GM18861 (cell line): ENCODE measurements around the gene CAPN6.

Experiments used
- ATAC-seq: cut with Tn5 transposase; IDR thresholded peaks from one replicate; pipeline ENCODE4 v1.9.1; 2021; ENCODE audit not compliant: unreplicated experiment

Gene CAPN6, protein sequence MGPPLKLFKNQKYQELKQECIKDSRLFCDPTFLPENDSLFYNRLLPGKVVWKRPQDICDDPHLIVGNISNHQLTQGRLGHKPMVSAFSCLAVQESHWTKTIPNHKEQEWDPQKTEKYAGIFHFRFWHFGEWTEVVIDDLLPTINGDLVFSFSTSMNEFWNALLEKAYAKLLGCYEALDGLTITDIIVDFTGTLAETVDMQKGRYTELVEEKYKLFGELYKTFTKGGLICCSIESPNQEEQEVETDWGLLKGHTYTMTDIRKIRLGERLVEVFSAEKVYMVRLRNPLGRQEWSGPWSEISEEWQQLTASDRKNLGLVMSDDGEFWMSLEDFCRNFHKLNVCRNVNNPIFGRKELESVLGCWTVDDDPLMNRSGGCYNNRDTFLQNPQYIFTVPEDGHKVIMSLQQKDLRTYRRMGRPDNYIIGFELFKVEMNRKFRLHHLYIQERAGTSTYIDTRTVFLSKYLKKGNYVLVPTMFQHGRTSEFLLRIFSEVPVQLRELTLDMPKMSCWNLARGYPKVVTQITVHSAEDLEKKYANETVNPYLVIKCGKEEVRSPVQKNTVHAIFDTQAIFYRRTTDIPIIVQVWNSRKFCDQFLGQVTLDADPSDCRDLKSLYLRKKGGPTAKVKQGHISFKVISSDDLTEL

DNA sequence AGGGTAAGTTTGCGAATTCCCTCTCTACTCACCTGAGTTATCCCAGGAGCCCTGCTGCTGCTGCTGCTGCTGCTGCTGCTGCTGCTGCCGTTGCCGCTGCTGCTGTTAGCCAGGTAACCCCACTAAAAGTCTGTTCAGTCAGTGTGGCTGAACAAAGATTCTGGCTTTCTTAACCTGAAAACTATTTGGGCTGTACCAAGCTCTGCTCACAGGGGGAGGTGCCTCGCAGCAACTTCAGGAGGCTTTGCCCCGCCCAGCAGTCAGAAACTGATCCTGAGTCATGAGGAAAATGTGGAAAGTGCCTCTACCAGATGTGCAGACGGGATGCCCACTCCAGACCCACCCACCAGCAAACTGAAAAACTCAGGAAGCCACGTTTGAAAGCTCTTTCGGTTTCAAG is at the start of gene CAPN6:
Gene CAPN6 (minus strand): TSS at position 145 of the 400 bp plus-strand sequence. CDS start 6,547 bp downstream, outside the sequence.
- no peak for ATAC-seq

DNA sequence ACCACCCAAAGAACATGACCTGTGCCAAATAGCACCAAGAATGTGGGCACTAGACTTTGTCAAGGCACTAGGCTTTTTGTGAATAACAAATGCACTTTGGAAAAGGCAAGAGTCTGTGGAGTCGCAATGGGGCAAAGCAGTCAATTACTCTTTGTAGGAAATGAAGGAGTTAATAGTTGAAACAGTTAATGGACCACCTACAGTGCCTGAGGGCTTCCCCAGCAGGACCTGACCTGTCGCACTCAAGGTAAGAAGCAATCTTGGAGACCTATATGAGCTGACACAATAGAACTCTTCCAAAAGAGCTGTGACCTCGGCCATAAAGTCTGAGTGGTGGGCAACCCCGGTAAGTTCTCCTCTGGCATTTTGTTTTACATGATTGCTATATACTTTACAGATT is 49.2 kb upstream of the CAPN6 start:
- no peak for ATAC-seq

DNA sequence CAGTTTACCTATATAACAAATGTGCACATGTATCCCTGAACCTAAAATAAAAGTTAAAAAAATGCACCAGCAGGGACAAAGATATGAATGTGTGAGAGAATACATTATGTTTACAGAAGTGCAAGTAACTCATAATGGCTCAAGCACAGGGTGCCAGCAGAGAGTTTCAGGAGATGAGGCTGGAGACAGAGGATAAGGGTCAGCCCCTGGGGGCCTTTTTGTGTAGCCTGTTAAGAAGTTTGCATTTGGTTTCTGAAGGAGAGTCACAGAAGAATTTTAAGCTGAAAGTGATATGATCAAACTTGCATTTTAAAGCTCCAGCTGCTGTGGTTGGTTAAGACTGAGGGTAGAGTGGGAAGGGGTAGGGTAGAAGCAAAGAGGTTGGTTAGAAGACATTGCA is 48.6 kb upstream of the CAPN6 start:
- no peak for ATAC-seq

DNA sequence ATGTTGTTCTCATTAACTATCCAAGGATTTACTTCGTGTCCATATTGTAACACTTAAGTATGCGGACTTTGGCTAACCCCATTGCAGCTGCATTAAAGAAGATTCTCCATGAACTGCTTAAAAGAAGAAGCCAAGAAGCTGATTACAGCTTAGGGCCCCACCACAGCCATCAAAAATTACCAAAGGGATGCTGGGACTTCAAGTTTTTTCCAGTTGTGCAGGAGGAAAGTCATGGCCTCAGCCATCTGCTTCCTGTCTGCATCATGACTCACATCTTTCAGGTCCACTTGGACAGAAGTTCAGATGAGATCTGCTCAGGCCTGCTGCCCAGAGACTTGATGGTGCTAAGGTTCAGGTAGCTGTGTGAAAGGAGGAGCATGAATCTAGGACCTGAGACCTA is 38.8 kb upstream of the CAPN6 start:
- ATAC-seq: no peak

DNA sequence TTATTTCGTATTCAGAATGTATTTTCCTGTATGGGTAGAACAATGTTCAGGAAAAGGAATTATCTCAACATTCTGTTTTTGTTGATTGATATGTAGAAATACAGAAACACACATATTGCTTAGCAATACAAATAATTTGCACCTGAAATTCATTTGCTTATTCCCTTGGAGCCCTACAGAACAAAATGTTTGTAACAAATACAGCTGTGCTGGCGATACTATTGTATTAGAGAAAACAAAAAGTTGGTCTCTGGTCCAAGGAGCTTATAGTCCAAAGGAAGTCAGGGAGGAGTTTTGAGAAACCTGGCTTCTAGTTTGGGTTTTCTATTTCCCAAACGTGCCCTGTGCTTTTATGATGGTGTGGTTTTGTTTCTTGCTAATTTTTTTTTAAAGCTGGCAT is 37.8 kb upstream of the CAPN6 start:
- no peak for ATAC-seq

DNA sequence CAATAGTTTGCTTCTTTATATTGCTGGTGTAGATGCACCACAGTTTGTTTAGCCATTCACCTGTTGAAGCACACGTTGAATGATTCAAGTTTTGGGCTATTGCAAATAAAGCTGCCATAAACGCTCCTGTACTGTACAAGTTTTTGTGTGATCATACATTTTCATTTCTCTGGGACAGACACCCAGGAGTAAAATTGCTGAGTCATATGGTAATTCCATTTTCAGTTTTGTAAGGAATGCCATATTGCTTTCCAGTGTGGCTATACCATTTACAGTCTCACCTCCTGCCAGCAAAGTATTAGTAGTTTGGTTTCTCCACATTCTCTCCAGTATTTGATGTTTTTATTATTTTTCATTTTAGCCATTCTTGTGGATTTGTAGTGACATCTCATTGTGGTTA is 32.0 kb upstream of the CAPN6 start:
- no peak for ATAC-seq

DNA sequence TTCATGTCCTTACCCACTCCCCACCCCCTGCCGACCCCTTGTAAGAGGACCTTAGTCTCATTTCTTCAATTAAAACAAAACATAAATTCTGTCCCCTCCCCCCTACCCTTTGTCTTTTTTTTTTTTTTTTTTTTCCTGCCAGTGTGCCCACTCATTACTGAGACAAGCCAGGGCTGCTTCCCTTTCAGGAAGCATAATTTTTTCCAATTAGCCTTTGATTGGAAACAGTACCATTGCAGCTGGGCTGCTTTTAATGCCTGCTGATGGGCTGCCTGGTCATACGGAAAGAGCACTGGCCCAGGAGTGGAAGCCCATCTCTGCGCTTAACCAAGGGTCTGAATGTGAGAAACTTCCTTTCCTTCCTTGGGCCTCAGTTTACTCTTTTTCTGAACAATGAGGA is 18.6 kb upstream of the CAPN6 start:
- no peak for ATAC-seq

DNA sequence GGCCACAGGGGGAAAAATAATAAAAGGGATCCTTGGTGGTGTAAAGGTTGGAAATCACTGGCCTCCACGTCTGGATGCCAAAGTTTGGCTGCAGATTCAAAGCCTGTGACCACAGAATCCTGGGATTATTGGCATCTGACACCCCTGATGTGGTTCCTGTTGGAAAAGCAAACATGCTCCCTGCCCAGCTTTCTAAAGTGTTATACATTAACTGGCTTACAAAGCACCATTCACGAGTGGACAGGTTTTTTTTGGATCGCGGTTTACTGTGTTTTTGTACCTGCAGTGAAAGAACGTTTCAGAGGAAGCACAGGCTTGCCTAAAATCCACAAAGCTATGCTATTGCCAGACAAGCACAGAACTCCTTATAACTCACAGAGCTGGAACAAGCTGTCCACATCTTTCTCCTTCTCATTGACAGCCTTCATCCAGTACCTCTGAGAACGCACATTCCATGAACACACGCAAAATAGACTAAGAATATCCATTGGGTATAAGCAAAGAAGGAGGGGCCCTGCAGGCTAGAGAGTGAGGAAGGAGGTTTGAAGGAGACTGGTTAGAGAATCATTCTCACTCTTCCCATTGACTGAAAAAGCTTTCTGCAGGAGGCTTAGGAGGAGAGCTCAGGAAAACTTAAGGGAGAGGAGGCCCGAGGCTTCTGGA is 14.5 kb upstream of the CAPN6 start:
- ATAC-seq: no peak

DNA sequence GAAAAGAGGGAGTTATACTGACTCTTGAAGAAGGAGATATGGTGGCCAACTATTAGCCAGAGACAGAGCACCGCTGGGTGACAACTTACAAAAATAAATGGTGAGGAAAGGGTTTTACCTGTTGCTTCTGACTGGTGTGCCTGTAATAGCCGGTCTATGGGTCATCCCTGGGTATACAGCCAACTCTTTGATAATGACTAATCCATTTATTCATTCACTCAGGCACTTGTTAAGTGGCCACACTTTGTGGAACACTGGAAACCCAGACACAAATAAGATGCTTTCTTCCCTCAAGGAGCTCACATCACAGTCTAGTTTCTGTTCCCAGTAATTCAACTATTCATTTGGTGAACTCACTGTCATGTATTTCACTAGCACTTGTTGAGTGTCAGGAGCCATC is 13.2 kb upstream of the CAPN6 start:
- no peak for ATAC-seq

DNA sequence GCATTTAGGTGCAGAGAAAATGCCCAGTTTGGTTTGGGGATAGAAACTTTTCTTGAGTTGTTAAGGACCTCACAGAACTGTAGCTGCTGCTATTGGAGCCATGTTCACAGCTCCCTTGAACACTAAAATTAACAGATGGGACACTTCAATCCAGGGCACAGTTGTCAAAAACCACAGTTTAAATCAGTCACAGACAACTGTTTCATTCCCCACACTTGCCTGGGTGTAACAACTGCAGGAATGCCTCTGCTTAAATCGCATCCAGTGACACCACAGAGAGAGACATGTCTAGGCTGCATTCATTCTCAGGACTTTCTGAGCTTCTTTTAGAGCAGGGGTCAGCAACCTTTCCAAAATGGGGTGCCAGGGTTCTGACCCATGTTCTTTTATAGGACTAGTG is 12.7 kb upstream of the CAPN6 start:
- no peak for ATAC-seq

DNA sequence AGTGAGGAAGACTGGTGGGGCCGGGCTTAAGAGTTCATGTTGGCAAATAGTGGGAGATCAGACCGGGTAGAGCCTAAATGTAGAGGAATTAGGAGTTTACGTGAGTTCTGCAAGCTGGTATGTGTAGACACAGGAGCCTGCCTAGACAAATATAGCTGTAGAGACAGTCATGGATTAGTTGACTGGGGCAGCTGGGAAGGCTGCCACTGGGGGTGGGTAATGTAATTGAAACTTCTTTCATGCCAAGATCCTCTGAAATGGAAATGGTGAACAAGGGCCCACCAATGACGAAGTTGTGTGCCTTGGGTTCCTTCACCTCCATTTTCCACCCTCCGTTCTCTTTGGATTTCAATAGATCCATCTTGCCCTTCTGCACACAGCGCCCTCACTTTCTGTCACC is 11.9 kb upstream of the CAPN6 start:
- no peak for ATAC-seq

DNA sequence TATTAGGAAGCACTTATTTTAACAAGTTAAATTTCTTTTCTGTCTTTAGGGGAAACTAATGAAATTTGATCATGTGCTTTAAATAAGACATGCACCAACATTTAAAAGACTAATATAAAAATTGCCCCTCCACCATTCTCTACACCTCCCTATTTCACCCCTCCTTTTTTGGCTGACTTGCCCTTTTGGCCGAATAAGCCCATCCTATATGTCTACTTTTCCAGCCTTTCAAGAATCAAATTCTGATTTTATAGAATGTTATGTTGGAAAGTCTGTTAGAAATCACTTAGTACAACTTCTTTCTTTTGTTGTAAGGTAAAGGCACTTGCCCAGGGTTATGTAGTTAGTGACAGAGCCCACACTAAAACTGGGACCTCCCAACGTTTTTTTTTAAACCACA is 1.8 kb downstream of the CAPN6 start:
- ATAC-seq: no peak

DNA sequence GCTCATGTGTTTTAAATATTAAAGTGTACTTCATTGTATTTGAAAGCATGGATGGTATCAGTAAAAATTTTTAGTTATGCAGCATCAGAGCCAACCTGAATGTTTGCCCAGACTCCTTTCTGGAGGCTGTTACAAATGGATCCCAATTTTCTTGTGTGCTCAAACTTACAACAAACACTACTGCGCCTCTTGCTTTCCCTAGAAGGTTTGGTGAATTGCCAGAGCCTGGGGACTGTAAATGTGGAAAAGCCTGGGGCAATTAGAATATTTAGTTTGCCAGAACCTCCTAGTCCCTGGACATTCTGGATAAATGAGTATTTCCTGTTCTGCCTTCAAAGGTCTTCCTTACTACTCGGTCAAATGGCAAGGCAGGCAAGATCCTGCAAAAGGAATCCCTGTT is 4.8 kb downstream of the CAPN6 start:
- no peak for ATAC-seq

DNA sequence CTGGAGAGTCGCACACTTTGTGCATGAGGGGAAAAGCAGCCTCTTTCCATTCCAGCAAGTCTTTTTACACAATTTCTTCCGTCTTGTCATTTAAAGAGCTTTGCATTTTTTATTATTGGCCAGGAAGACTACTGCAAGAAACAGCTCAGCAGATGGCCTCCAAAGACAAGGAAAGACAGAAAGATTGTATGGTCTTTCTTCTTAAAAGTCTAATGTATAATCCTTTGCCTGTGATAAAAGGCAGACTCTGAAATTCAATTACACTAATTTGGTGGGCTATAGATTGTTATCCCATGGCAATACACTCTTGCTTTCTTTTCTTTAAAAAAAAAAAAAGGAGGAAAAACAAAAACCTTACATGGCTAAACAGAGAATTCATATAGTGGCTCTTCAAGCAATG is 5.9 kb downstream of the CAPN6 start:
- no peak for ATAC-seq

DNA sequence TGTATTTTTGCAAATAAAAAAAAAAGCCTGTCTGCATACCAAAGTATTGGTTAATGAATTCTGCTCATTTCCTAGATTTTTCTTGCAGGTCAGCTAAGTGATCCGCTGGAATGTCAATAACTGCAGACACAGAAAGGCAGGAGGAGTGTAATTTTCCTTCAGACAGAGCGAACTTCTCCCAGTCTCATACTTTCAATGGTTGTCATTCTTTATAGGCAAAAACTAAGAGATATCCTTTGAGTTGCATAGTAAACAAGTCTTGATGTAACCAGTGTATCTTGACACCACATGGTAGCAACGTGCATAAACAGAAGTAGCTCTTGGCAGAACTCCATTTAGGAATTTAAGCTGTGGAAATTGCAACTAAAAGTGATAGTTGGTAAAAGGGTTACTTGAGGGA is 8.2 kb downstream of the CAPN6 start:
- ATAC-seq: no peak

DNA sequence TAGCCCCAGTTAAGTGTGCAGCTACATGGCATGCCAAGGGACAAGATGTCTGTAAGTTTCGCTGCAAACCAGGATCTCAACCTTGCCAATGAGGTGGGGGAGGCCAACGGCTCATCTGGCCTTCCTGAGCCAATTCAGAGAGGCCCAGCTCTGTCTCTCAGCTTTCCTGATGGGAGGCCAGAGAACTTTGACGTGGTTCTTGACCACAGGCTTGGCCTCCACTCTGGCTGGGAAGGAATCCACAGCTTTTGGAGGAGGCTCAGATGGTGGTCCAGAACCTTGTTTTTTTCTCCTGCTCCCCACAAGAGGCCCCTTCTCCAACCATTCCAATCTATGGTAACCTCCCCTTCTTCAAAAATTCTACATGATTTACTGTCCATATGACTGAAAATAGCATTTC is 9.8 kb downstream of the CAPN6 start:
- no peak for ATAC-seq

DNA sequence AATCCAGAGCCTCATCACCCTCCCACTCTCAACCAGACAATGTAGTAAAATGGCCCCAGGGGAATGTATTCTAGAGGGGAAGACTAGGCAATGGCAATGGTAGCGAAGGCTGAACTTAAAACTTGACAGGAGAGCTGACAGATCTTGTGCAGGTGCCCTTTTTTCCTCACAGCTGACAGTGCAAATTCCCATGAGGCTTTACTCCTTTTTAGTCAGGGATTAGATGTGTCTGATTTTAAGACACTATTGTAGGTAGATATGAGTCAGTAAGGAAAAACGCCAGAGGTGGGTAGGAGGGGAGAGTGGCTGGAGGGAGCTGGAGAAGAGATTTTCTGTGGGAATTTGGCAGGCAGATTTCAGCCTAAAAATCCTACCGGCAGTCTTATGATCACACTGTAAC is 10.7 kb downstream of the CAPN6 start:
- no peak for ATAC-seq

DNA sequence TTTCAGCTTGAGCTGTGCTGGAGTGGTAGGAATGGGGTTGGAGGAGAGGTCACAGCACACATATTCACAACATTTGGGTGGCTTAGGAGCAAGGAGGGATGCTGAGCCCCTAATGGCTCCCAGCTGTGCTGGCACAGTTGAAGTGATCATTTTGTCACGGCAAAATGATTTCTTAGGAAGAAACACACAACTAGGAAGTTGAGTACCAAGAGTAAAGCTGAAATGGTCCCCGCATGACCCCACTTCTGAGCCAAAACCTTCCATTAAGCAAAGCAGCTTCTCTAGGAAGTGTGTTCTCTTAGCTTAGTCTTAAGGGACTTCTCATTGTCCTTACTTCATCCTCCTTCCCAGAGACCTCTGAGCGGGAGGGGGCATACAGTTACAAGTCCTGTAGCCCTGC is 12.6 kb downstream of the CAPN6 start:
- no peak for ATAC-seq

DNA sequence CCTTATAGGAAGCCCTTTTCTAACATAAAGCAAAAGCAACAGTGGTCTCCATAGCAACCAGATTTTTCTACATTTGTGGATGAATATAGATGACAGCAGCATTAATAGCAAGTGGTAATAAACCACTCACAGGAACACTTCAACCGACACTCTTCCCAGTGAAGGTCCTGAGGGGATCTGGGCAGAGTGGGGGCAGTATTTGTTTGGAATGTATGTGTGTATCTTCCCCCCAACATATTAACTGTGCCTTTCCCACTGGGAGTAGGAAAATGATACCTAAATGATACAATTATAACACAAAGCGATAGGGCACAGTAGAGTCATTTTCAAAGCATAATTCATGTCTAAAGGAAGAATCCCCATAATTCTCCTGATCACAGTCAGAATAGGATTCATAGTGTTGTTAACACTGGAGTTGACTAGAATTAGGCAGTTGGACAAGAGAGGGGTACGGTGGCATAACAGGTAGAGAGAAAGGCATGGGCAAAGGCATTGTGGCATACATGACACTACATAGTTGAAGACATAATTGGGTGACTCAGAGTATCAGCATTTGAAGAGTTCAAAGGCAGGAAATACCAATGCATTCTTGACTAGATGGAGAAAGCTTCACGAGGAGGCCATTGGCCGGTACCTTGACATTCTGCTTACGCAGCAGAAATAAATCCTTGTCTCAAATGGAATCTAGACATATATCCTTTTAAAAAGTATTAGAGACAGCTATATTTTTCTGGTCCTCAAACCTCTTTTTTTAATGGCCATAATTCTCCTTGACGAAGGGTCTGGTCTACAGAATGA is 15.2 kb downstream of the CAPN6 start:
- ATAC-seq: no peak

DNA sequence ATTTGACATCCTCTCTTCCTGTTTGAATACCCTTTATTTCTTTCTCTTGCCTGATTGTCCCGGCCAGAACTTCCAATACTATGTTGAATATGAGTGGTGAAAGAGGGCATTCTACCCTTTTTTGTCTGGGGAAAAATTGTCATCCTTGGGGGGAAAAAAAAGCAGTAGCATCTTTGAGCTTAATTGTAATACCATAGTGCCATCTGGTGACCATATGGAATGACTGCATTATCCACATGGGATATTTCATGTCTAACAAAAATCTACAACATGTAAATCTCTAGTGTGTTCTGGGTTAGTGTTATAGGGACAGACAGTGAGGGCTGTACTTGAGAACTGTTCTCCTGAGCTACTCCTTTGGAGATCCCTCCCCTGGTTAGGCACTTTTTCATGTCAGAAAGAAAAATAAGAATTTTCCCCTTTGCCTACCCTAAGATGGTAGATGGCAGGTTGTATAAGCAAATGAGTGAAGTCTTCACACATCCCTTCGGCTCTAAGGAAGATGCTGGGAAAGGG is 26.0 kb downstream of the CAPN6 start:
- no peak for ATAC-seq

DNA sequence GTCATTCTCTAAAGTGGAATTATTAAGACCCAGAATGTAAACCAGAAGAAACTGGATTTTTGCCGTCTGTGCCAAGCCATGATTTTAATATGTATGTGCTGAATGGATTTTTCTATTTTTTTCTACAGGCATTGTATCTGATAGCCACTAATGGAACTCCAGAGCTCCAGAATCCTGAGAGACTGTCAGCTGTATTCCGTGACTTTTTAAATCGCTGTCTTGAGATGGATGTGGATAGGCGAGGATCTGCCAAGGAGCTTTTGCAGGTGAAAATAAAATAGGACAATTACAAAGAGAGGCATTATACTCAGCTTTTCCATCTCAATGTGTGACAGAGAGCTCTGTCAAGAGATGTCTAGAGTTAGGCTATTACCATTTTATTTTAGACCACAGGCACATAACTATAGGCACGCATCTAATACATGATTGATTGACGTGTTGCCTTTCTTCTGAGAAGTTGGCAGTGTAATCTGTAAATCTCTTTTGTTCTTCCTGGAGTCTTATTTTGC is 53.9 kb downstream of the CAPN6 start:
- no peak for ATAC-seq
